Measurements from ENCODE around the gene SPON1.

DNA sequence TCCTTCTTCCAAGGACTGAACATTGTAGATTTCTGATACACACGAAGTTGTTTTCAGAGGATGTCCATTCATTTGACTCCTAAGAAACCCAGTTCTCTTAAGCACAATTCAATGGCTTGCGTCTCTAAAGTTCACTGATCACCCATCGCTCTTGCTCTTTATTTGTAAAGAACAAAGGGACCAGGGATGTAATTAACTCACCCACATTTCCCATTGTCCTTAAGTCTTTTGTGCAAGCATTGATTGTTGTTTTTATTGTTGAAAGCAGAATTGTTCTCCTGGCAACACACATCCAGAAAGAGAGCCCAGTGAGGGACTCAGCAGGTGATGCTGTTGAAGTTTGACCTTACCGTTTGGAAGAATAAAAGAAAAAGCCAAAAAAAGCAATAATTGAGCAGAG, 59.2 kb downstream of the SPON1 start:
- TF ChIP-seq POLR2A (IDR thresholded peaks at IDR 0.05) = no peak
- TF ChIP-seq, protein P1, sequence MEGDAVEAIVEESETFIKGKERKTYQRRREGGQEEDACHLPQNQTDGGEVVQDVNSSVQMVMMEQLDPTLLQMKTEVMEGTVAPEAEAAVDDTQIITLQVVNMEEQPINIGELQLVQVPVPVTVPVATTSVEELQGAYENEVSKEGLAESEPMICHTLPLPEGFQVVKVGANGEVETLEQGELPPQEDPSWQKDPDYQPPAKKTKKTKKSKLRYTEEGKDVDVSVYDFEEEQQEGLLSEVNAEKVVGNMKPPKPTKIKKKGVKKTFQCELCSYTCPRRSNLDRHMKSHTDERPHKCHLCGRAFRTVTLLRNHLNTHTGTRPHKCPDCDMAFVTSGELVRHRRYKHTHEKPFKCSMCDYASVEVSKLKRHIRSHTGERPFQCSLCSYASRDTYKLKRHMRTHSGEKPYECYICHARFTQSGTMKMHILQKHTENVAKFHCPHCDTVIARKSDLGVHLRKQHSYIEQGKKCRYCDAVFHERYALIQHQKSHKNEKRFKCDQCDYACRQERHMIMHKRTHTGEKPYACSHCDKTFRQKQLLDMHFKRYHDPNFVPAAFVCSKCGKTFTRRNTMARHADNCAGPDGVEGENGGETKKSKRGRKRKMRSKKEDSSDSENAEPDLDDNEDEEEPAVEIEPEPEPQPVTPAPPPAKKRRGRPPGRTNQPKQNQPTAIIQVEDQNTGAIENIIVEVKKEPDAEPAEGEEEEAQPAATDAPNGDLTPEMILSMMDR (IDR thresholded peaks at IDR 0.05) = no peak

All from heart left ventricle (tissue), 13 donors.